ENCODE measurements around the gene EFEMP2. TPM values are rescaled to one million over a fixed set of nuclear protein-coding genes. Genes with fewer than 3 reads are reported as not detected.

The EFEMP2 gene
- total and polyA plus RNA-seq, 2 donors (not counting 1 experiment from before 2014, with no cell fraction given), result 9.5 to 14.7 TPM

- ATAC-seq (ENCODE audit: low read depth), result no peak
- intact Hi-C loops (cut with micrococcal nuclease), result loop anchor here (5.0 kb wide), 1 partner anchor 50 kb away; no protein-coding TSS in a partner anchor
- peak overlapping the region; percentile 66 for H3K9ac ChIP-seq (ENCODE audit: low read length)
- no peaks in the 10 kb centered on the region for H3K79me2 ChIP-seq (ENCODE audit: control insufficient read depth, insufficient read depth, low read length)
- H4K20me1 ChIP-seq (ENCODE audit: control insufficient read depth, insufficient read depth, low read length, poor library complexity, severe bottlenecking), result no peaks in the 10 kb centered on the region
- H3K4me1 Mint-ChIP-seq, result peaks cover 9% of the 10 kb centered on the region
- ChIA-PET CTCF (interaction anchor here (0.6 to 6.1 kb wide), 22 partner anchors 11 to 1125 kb away, joined by 3 to 90 read pairs (median 6); partner anchors contain the start of genes AP5B1, CCDC85B, KAT5 and OVOL1), POLR2A (interaction anchor here (0.7 to 1.4 kb wide), 4 partner anchors 37 to 212 kb away, joined by 4 to 6 read pairs (median 4); partner anchors contain the start of genes AP5B1 and FIBP)
- H3K27ac Mint-ChIP-seq, result peak overlapping the region; percentile 23
- no peaks in the 10 kb centered on the region for H3K27me3 ChIP-seq (replicated peaks in 1 of 4; ENCODE audit: control extremely low read depth in 1 of 4, control insufficient read depth in 3 of 4, insufficient read depth in 4 of 4, low read length in 3 of 4)
- H3K4me1 ChIP-seq (ENCODE audit: control insufficient read depth in 2 of 2, insufficient read depth in 2 of 2, low read length in 2 of 2), result peaks cover 6 to 13% of the 10 kb centered on the region in 2 donors
- no peaks in the 10 kb centered on the region for H3K9me3 Mint-ChIP-seq (ENCODE audit: insufficient read depth)
- no peaks in the 10 kb centered on the region for H3K9me3 ChIP-seq (ENCODE audit: control extremely low read depth in 1 of 3, control insufficient read depth in 2 of 3, insufficient read depth in 1 of 3, low read length in 2 of 3)
- 100% methylated on average over 3 of the region's 5 CpGs for WGBS (ENCODE audit: insufficient coverage)
- H2AFZ ChIP-seq (ENCODE audit: insufficient read depth, low read depth, low read length, poor library complexity, severe bottlenecking), result peak overlapping the region; percentile 80
- H3K27ac ChIP-seq (ENCODE audit: low read length in 2 of 2), result peak overlapping the region; percentile 54 to 66
- H3K4me2 ChIP-seq (replicated peaks; ENCODE audit: low read depth, low read length, poor library complexity, severe bottlenecking), result peak overlapping the region; percentile 90
- H3K27me3 Mint-ChIP-seq, result no peaks in the 10 kb centered on the region
- H3K4me3 Mint-ChIP-seq, result peak overlapping the region; percentile 74
- H3K36me3 ChIP-seq (replicated peaks in 1 of 2; ENCODE audit: control extremely low read depth in 1 of 2, control insufficient read depth in 1 of 2, extremely low read depth in 1 of 2, insufficient read depth in 2 of 2, low read length in 1 of 2), result no peaks in the 10 kb centered on the region
- TF ChIP-seq EZH2 (IDR thresholded peaks at IDR 0.05; ENCODE audit: borderline replicate concordance, insufficient read depth, low read depth, low read length, poor library complexity, severe bottlenecking), result no peak
- no peak for TF ChIP-seq CTCF (IDR thresholded peaks at IDR 0.05)
- H3K4me3 ChIP-seq (ENCODE audit: control extremely low read depth in 1 of 5, extremely low read depth in 1 of 5, insufficient read depth in 1 of 5, low read depth in 2 of 5, low read length in 4 of 5), result peak overlapping the region; percentile 43 to 66 (median 52)
- no peak for DNase-seq
Observed at GRCh38 chr11:65817312-65817834, 55.2 kb downstream of the EFEMP2 start.

- Histone ChIP-seq H3K9me3 (ENCODE audit: control extremely low read depth in 1 of 3, control insufficient read depth in 2 of 3, insufficient read depth in 1 of 3, low read length in 2 of 3) (no peaks in the 10 kb centered on the region), H3K27ac (ENCODE audit: low read length in 2 of 2) (no peak overlapping the region), H3K4me2 (replicated peaks; ENCODE audit: low read depth, low read length, poor library complexity, severe bottlenecking) (peak overlapping the region; percentile 14), H4K20me1 (ENCODE audit: control insufficient read depth, insufficient read depth, low read length, poor library complexity, severe bottlenecking) (no peaks in the 10 kb centered on the region), H3K4me3 (ENCODE audit: control extremely low read depth in 1 of 5, extremely low read depth in 1 of 5, insufficient read depth in 1 of 5, low read depth in 2 of 5, low read length in 4 of 5) (no peak overlapping the region), H3K27me3 (replicated peaks in 1 of 4; ENCODE audit: control extremely low read depth in 1 of 4, control insufficient read depth in 3 of 4, insufficient read depth in 4 of 4, low read length in 3 of 4) (no peaks in the 10 kb centered on the region), H3K79me2 (ENCODE audit: control insufficient read depth, insufficient read depth, low read length) (no peaks in the 10 kb centered on the region), H2AFZ (ENCODE audit: insufficient read depth, low read depth, low read length, poor library complexity, severe bottlenecking) (no peak overlapping the region), H3K4me1 (ENCODE audit: control insufficient read depth in 2 of 2, insufficient read depth in 2 of 2, low read length in 2 of 2) (peaks cover 6 to 13% of the 10 kb centered on the region in 2 donors), H3K9ac (ENCODE audit: low read length) (no peak overlapping the region), H3K36me3 (replicated peaks in 1 of 2; ENCODE audit: control extremely low read depth in 1 of 2, control insufficient read depth in 1 of 2, extremely low read depth in 1 of 2, insufficient read depth in 2 of 2, low read length in 1 of 2) (no peaks in the 10 kb centered on the region)
- Mint-ChIP-seq H3K4me3 (peak overlapping the region; percentile 74), H3K4me1 (peaks cover 9% of the 10 kb centered on the region), H3K9me3 (ENCODE audit: insufficient read depth) (no peaks in the 10 kb centered on the region), H3K27ac (no peak overlapping the region), H3K27me3 (no peaks in the 10 kb centered on the region)
- ChIA-PET POLR2A (interaction anchor here (1.1 to 1.4 kb wide), 2 partner anchors 36 to 71 kb away, joined by 5 to 6 read pairs; partner anchors contain the start of genes AP5B1 and FIBP), CTCF (interaction anchor here (0.6 to 6.1 kb wide), 18 partner anchors 10 to 795 kb away, joined by 3 to 90 read pairs (median 6); partner anchors contain the start of genes AP5B1, KAT5, OVOL1 and RELA)
- no peak for DNase-seq
- no peak for TF ChIP-seq CTCF (IDR thresholded peaks at IDR 0.05)
- no peak for TF ChIP-seq EZH2 (IDR thresholded peaks at IDR 0.05; ENCODE audit: borderline replicate concordance, insufficient read depth, low read depth, low read length, poor library complexity, severe bottlenecking)
- ATAC-seq (ENCODE audit: low read depth), result no peak
- intact Hi-C loops (cut with micrococcal nuclease), result loop anchor here (5.0 kb wide), 1 partner anchor 49 kb away; no protein-coding TSS in a partner anchor
- 100% methylated on average over 3 of the region's 3 CpGs for WGBS (ENCODE audit: insufficient coverage)
Observed at GRCh38 chr11:65816696-65817095, 55.9 kb downstream of the EFEMP2 start.

Data from B cell (primary cell).